Measurements from ENCODE around the gene LPAR1. TPM values are rescaled to one million over a fixed set of nuclear protein-coding genes. Genes with fewer than 3 reads are reported as not detected.

LPAR1 gene
- total RNA-seq, result 59.7 TPM
- 10 to 100 TPM; 39.3 to 74.9 (median 50.5) TPM for polyA plus RNA-seq (ENCODE audit: insufficient read depth in 1 of 8, insufficient read length in 8 of 8, low replicate concordance in 1 of 8)
- long read RNA-seq, donor 1, partial matches to known transcripts, result 5 of 12 reads
- long read RNA-seq, donor 1, other reads (novel, unspliced or antisense), result 5 of 12 reads
- long read RNA-seq, donor 2, result 0 reads
- long read RNA-seq, donor 3, partial matches to known transcripts, result 9 of 20 reads
- long read RNA-seq, donor 3, other reads (novel, unspliced or antisense), result 9 of 20 reads
- long read RNA-seq, donor 4, partial matches to known transcripts, result 0 of 1 reads
- long read RNA-seq, donor 4, other reads (novel, unspliced or antisense), result 0 of 1 reads
- long read RNA-seq, donor 5, partial matches to known transcripts, result 38 of 79 reads
- long read RNA-seq, donor 5, other reads (novel, unspliced or antisense), result 35 of 79 reads
- long read RNA-seq, donor 6, partial matches to known transcripts, result 6 of 21 reads
- long read RNA-seq, donor 6, other reads (novel, unspliced or antisense), result 14 of 21 reads
- long read RNA-seq, donor 7, partial matches to known transcripts, result 10 of 25 reads
- long read RNA-seq, donor 7, other reads (novel, unspliced or antisense), result 11 of 25 reads
- long read RNA-seq, donor 8, partial matches to known transcripts, result 15 of 25 reads
- long read RNA-seq, donor 8, other reads (novel, unspliced or antisense), result 8 of 25 reads
- long read RNA-seq, donor 9, partial matches to known transcripts, result 9 of 17 reads
- long read RNA-seq, donor 9, other reads (novel, unspliced or antisense), result 8 of 17 reads
- long read RNA-seq, donor 10, partial matches to known transcripts, result 16 of 39 reads
- long read RNA-seq, donor 10, other reads (novel, unspliced or antisense), result 20 of 39 reads
- long read RNA-seq, donor 11, partial matches to known transcripts, result 7 of 14 reads
- long read RNA-seq, donor 11, other reads (novel, unspliced or antisense), result 6 of 14 reads

DNA sequence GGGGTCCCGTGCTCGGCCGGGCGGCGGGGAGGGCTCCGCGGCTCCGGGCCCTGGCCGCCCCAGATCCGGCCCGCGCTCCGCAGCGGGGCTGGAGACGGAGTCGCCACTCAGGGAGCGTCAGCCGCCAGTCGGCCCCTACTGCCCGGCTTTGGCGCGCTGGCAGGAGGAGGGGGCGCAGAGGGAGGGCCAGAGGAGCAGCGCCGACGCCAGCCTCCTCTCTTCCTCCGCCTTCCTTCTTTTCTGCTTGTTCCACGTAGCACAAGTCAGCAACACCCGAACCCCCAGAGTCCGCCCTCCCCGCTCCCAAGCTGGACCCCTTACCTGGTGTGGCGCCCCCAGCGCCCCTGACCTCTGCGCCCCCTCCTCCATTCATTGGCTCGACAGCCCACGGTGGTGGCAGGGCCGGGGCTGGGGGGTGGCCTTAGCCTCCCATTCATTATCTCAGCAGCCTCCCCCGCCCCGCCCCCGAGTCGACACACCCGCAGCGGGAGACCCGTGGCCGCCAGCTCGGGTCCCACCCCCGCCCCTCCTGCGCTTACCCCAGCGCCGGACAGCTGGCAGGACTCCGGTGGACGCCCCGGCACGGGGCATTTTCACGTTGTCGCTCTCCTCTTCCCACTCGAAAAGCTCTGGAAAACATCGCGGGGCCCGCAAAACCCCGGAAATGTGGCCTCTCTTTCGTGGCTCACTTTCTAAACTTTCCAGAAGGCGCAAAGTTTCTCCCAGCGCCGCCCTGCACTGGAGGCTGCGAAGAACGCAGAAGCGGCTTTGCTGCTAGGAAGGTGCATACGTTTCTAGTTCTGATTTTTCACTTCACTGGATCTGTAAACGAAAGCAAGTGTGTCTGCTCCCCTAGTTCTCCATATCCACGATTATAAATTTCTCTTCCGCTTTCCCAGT is at the start of gene LPAR1:
Gene LPAR1 (minus strand): TSS at position 140 of the 900 bp plus-strand sequence. CDS start 66,353 bp downstream, outside the sequence.
- peaks cover 22% of the 10 kb centered on the region for H3K4me1 ChIP-seq (ENCODE audit: control insufficient read depth, insufficient read depth, low read length)
- peaks cover 9% of the 10 kb centered on the region for H3K27me3 ChIP-seq (ENCODE audit: control insufficient read depth, insufficient read depth, low read length)
- 0% methylated on average over 61 of the region's 72 CpGs for WGBS (ENCODE audit: insufficient coverage)
- no peaks in the 10 kb centered on the region for H3K36me3 ChIP-seq (ENCODE audit: control insufficient read depth, insufficient read depth, low read length)
- H3K4me3 ChIP-seq (ENCODE audit: low read length), result peak within 1 kb of the TSS; percentile 82
- peak within 1 kb of the TSS; percentile 95 for H3K27ac ChIP-seq (ENCODE audit: low read length)
- DNase-seq, result peak; percentile 90
- H3K9me3 ChIP-seq (replicated peaks; ENCODE audit: control insufficient read depth, low read depth, low read length), result no peaks in the 10 kb centered on the region

- Histone ChIP-seq H3K27me3 (ENCODE audit: control insufficient read depth, insufficient read depth, low read length) (no peaks in the 10 kb centered on the region), H3K9me3 (replicated peaks; ENCODE audit: control insufficient read depth, low read depth, low read length) (no peaks in the 10 kb centered on the region), H3K4me3 (ENCODE audit: low read length) (no peak overlapping the region), H3K27ac (ENCODE audit: low read length) (no peak overlapping the region), H3K36me3 (ENCODE audit: control insufficient read depth, insufficient read depth, low read length) (no peaks in the 10 kb centered on the region), H3K4me1 (ENCODE audit: control insufficient read depth, insufficient read depth, low read length) (no peaks in the 10 kb centered on the region)
- DNase-seq, result no peak
- no CpG with 5 or more reads among the region's 1 CpG for WGBS (ENCODE audit: insufficient coverage)
These were observed 40.2 kb upstream of the LPAR1 start for GRCh38 chr9:111078391-111079038.

GRCh38 chr9:111076519-111076918 is 38.2 kb upstream of the LPAR1 start:
- Histone ChIP-seq H3K27me3 (ENCODE audit: control insufficient read depth, insufficient read depth, low read length) (no peaks in the 10 kb centered on the region), H3K36me3 (ENCODE audit: control insufficient read depth, insufficient read depth, low read length) (no peaks in the 10 kb centered on the region), H3K9me3 (replicated peaks; ENCODE audit: control insufficient read depth, low read depth, low read length) (no peaks in the 10 kb centered on the region), H3K27ac (ENCODE audit: low read length) (no peak overlapping the region), H3K4me1 (ENCODE audit: control insufficient read depth, insufficient read depth, low read length) (no peaks in the 10 kb centered on the region), H3K4me3 (ENCODE audit: low read length) (no peak overlapping the region)
- WGBS (ENCODE audit: insufficient coverage), result 50% methylated on average over 1 of the region's 3 CpGs
- DNase-seq, result no peak

GRCh38 chr9:111076042-111076441 is 37.8 kb upstream of the LPAR1 start:
- WGBS (ENCODE audit: insufficient coverage), result 65% methylated on average over 2 of the region's 6 CpGs
- peak; percentile 50 for DNase-seq
- Histone ChIP-seq H3K9me3 (replicated peaks; ENCODE audit: control insufficient read depth, low read depth, low read length) (no peaks in the 10 kb centered on the region), H3K4me1 (ENCODE audit: control insufficient read depth, insufficient read depth, low read length) (no peaks in the 10 kb centered on the region), H3K27me3 (ENCODE audit: control insufficient read depth, insufficient read depth, low read length) (no peaks in the 10 kb centered on the region), H3K36me3 (ENCODE audit: control insufficient read depth, insufficient read depth, low read length) (no peaks in the 10 kb centered on the region), H3K4me3 (ENCODE audit: low read length) (no peak overlapping the region), H3K27ac (ENCODE audit: low read length) (no peak overlapping the region)

DNA sequence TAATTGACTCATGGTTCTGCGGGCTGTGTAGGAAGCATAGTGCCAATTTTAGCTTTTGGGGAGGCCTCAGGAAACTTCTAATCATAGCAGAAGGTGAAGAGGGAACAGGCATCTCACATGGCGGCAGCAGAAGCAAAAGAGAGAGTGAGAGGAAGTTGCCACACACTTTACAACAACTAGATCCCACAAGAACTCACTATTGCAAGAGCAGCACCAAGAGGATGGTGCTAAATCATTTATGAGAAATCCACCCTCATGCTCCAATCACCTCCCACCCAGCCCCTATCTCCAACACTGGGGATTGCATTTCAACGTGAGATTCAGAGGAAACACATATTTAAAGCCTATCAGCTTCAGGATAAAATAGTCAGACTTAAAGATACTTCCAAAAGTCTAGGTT is 36.1 kb upstream of the LPAR1 start:
- H3K36me3 ChIP-seq (ENCODE audit: control insufficient read depth, insufficient read depth, low read length), result no peaks in the 10 kb centered on the region
- no peaks in the 10 kb centered on the region for H3K9me3 ChIP-seq (replicated peaks; ENCODE audit: control insufficient read depth, low read depth, low read length)
- WGBS (ENCODE audit: insufficient coverage), result 50% methylated on average over 1 of the region's 3 CpGs
- no peak overlapping the region for H3K4me3 ChIP-seq (ENCODE audit: low read length)
- no peaks in the 10 kb centered on the region for H3K4me1 ChIP-seq (ENCODE audit: control insufficient read depth, insufficient read depth, low read length)
- no peak overlapping the region for H3K27ac ChIP-seq (ENCODE audit: low read length)
- no peak for DNase-seq
- H3K27me3 ChIP-seq (ENCODE audit: control insufficient read depth, insufficient read depth, low read length), result no peaks in the 10 kb centered on the region

DNA sequence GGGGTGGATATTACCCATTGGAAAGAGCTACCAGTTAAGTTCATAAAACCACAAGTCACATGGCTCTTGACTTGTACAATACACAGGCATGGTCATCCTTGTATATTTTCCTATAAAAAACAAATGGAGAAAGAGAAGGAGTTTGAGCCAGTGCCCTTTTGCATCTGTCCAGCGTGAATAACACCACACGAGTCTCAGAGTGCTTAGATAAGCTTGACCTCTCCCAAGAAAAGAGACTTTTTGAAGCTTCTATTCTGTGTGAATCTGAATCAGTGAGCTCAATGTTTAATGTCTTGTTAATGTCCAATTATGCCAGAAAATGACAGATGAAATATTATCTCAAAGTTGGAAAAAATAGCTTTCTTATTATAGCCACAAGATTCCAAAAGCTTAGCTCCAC is 30.9 kb upstream of the LPAR1 start:
- Histone ChIP-seq H3K27me3 (ENCODE audit: control insufficient read depth, insufficient read depth, low read length) (no peaks in the 10 kb centered on the region), H3K4me3 (ENCODE audit: low read length) (no peak overlapping the region)
- WGBS (ENCODE audit: insufficient coverage), result no CpG with 5 or more reads among the region's 2 CpGs

GRCh38 chr9:111068771-111069170 is 30.5 kb upstream of the LPAR1 start:
- Histone ChIP-seq H3K27me3 (ENCODE audit: control insufficient read depth, insufficient read depth, low read length) (no peaks in the 10 kb centered on the region), H3K4me3 (ENCODE audit: low read length) (no peak overlapping the region), H3K27ac (ENCODE audit: low read length) (peak overlapping the region; percentile 84), H3K4me1 (ENCODE audit: control insufficient read depth, insufficient read depth, low read length) (peaks cover 12% of the 10 kb centered on the region), H3K36me3 (ENCODE audit: control insufficient read depth, insufficient read depth, low read length) (no peaks in the 10 kb centered on the region), H3K9me3 (replicated peaks; ENCODE audit: control insufficient read depth, low read depth, low read length) (no peaks in the 10 kb centered on the region)
- peak; percentile 91 for DNase-seq
- WGBS (ENCODE audit: insufficient coverage), result no CpG with 5 or more reads among the region's 4 CpGs

More for the DNA sequence above, 30.9 kb upstream of the LPAR1 start:
- Histone ChIP-seq H3K27ac (ENCODE audit: low read length) (peak overlapping the region; percentile 84), H3K36me3 (ENCODE audit: control insufficient read depth, insufficient read depth, low read length) (no peaks in the 10 kb centered on the region), H3K4me1 (ENCODE audit: control insufficient read depth, insufficient read depth, low read length) (peaks cover 12% of the 10 kb centered on the region), H3K9me3 (replicated peaks; ENCODE audit: control insufficient read depth, low read depth, low read length) (no peaks in the 10 kb centered on the region)
- DNase-seq, result no peak

- peaks cover 12% of the 10 kb centered on the region for H3K4me1 ChIP-seq (ENCODE audit: control insufficient read depth, insufficient read depth, low read length)
- H3K27ac ChIP-seq (ENCODE audit: low read length), result peak overlapping the region; percentile 84
- WGBS (ENCODE audit: insufficient coverage), result 39% methylated on average over 5 of the region's 8 CpGs
- no peaks in the 10 kb centered on the region for H3K36me3 ChIP-seq (ENCODE audit: control insufficient read depth, insufficient read depth, low read length)
- H3K4me3 ChIP-seq (ENCODE audit: low read length), result no peak overlapping the region
- peak; percentile 63 for DNase-seq
- H3K9me3 ChIP-seq (replicated peaks; ENCODE audit: control insufficient read depth, low read depth, low read length), result no peaks in the 10 kb centered on the region
- H3K27me3 ChIP-seq (ENCODE audit: control insufficient read depth, insufficient read depth, low read length), result no peaks in the 10 kb centered on the region
These were observed 30.1 kb upstream of the LPAR1 start for GRCh38 chr9:111068383-111068730.

GRCh38 chr9:111066468-111066867 is 28.2 kb upstream of the LPAR1 start:
- H3K4me1 ChIP-seq (ENCODE audit: control insufficient read depth, insufficient read depth, low read length), result peaks cover 12% of the 10 kb centered on the region
- no peaks in the 10 kb centered on the region for H3K36me3 ChIP-seq (ENCODE audit: control insufficient read depth, insufficient read depth, low read length)
- no CpG with 5 or more reads among the region's 2 CpGs for WGBS (ENCODE audit: insufficient coverage)
- H3K27me3 ChIP-seq (ENCODE audit: control insufficient read depth, insufficient read depth, low read length), result no peaks in the 10 kb centered on the region
- peak; percentile 96 for DNase-seq
- no peak overlapping the region for H3K4me3 ChIP-seq (ENCODE audit: low read length)
- H3K9me3 ChIP-seq (replicated peaks; ENCODE audit: control insufficient read depth, low read depth, low read length), result no peaks in the 10 kb centered on the region
- H3K27ac ChIP-seq (ENCODE audit: low read length), result peak overlapping the region; percentile 69
